Keratinocyte (primary cell): ENCODE results near the gene POU6F2. TPM values are rescaled to one million over a fixed set of nuclear protein-coding genes. Genes with fewer than 3 reads are reported as not detected.

ENCODE experiments used
- DNase-seq: peaks from one replicate; pipeline ENCODE4 v3.0.0-alpha.2; 2011; ENCODE audit warnings: low read depth, missing footprints, low spot score
- FAIRE-seq: peaks from 2 replicates; lab custom pipeline; 2011; peaks lifted over from hg19 to GRCh38; lab: Jason Lieb, UNC
- H2AFZ ChIP-seq: 2 replicates; pipeline ENCODE4 v1.6.0; 2012; ENCODE audit warnings: low read length, control low read depth, inconsistent platforms; ENCODE audit not compliant: control insufficient read depth
- H3K27ac ChIP-seq: 2 replicates; pipeline ENCODE4 v1.5.1; 2011; ENCODE audit warnings: low read length; ENCODE audit not compliant: control insufficient read depth, insufficient read depth
- H3K27me3 ChIP-seq: 3 replicates; pipeline ENCODE4 v1.6.0; 2011; ENCODE audit warnings: low read length; ENCODE audit not compliant: control insufficient read depth, insufficient read depth; ENCODE audit errors: extremely low read depth
- H3K36me3 ChIP-seq, 2 experiments: 2 replicates in 1 of 2; 3 replicates in 1 of 2; pipeline ENCODE4 v1.5.1; 2011; ENCODE audit warnings: low read length in 2 of 2, mild to moderate bottlenecking in 1 of 2; ENCODE audit not compliant: control insufficient read depth in 2 of 2, insufficient read depth in 2 of 2; ENCODE audit errors: extremely low read depth in 1 of 2
- H3K4me1 ChIP-seq: 3 replicates; pipeline ENCODE4 v1.5.1; 2011; ENCODE audit warnings: low read length; ENCODE audit not compliant: control insufficient read depth, insufficient read depth; ENCODE audit errors: extremely low read depth
- H3K4me2 ChIP-seq: 3 replicates; pipeline ENCODE4 v1.6.0; 2011; ENCODE audit warnings: low read depth, low read length; ENCODE audit not compliant: control insufficient read depth, insufficient read depth; ENCODE audit errors: extremely low read depth
- H3K4me3 ChIP-seq, 3 experiments: fragments of 200-600 bp in 1 of 3; sonication (generic) in 1 of 3; 2 replicates in 2 of 3; 3 replicates in 1 of 3; pipeline ENCODE4 v1.5.1; 2011 to 2016; ENCODE audit warnings: low read length in 3 of 3, mild to moderate bottlenecking in 3 of 3, control low read depth in 2 of 3, inconsistent platforms in 1 of 3, low read depth in 1 of 3, mixed read lengths in 1 of 3, mixed run types in 1 of 3, moderate library complexity in 1 of 3; ENCODE audit not compliant: control insufficient read depth in 2 of 3, insufficient read depth in 2 of 3; ENCODE audit errors: extremely low read depth in 1 of 3
- H3K79me2 ChIP-seq: 2 replicates; pipeline ENCODE4 v1.6.0; 2012; ENCODE audit warnings: low read length; ENCODE audit not compliant: control insufficient read depth, insufficient read depth
- H3K9ac ChIP-seq: 3 replicates; pipeline ENCODE4 v1.6.0; 2011; ENCODE audit warnings: low read length; ENCODE audit not compliant: control insufficient read depth, insufficient read depth; ENCODE audit errors: extremely low read depth
- H3K9me1 ChIP-seq: 3 replicates; pipeline ENCODE4 v1.6.0; 2011; ENCODE audit warnings: low read length; ENCODE audit not compliant: control insufficient read depth, insufficient read depth; ENCODE audit errors: extremely low read depth
- H3K9me3 ChIP-seq: 2 replicates; pipeline ENCODE4 v1.5.1; 2012; ENCODE audit warnings: low read depth, low read length; ENCODE audit not compliant: control insufficient read depth
- H4K20me1 ChIP-seq: 3 replicates; pipeline ENCODE4 v1.6.0; 2011; ENCODE audit warnings: low read length; ENCODE audit not compliant: control insufficient read depth, insufficient read depth; ENCODE audit errors: extremely low read depth
- EZH2 ChIP-seq: IDR thresholded peaks from one replicate; pipeline ENCODE4 v1.6.1; 2012; ENCODE audit warnings: inconsistent platforms, mild to moderate bottlenecking, low read length, moderate library complexity
- dilution Hi-C: fragments of 300-500 bp; cut with MboI; formaldehyde crosslinking; loops from one replicate; pipeline ENCODE4 v1.7.0; 2020; ENCODE audit warnings: low sequenced_read_pairs; ENCODE audit not compliant: extremely low pct_ligation_motif_present
- polyA plus RNA-seq, 5 experiments: library from polyadenylated mRNA; depleted of rRNA in 3 of 5; stranded (reverse) in 3 of 5; stranded (forward) in 1 of 5; unstranded in 1 of 5; fragments of >200 nt; gene quantifications; 1 replicate in 1 of 5; 2 replicates in 3 of 5; 3 replicates in 1 of 5; pipeline versions ENCODE4 v1.2.1 to v1.2.3, GENCODE V29; 2011 to 2012; ENCODE audit warnings: missing spikeins in 2 of 5, low read depth in 1 of 5, low replicate concordance in 1 of 5
- TF ChIP-seq, protein P1 (sequence below), 3 experiments: IDR thresholded peaks in 1 of 3; conservative IDR thresholded peaks in 1 of 3; optimal IDR thresholded peaks in 1 of 3; 2 replicates in 2 of 3; 3 replicates in 1 of 3; pipeline versions ENCODE3 to v1.5.1; 2011; ENCODE audit warnings: low read length in 3 of 3, mild to moderate bottlenecking in 3 of 3, moderate library complexity in 2 of 3, control low read depth in 1 of 3, inconsistent platforms in 1 of 3; ENCODE audit not compliant: insufficient read depth in 2 of 3; ENCODE audit errors: extremely low read depth in 1 of 3

POU6F2 gene
- polyA plus RNA-seq, 1 donor (not counting 4 experiments of a cell fraction or from before 2014, with no cell fraction given): not detected

DNA sequence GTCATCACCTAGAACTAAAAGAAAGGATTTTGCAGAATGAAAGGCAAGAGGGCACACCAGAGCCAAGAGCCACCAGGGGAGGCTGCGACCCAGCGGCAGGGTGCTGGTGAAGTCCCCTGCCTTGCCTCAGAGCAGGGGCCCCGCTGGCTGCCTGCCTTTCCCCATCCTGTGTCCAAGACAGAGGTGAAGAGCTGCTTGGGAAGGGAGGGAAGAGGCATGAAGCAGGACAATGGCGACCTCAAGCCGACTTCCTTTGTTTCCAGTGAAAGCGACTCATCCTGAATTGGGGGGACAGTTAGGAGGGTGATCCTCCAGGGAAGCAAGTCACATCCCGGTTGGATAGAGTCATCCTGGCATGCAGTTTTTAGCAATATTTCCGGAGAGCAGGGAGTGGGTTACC lies 333.0 kb downstream of the POU6F2 start:
- H3K27me3 ChIP-seq: peaks cover 3% of the 10 kb centered on the region
- no peaks in the 10 kb centered on the region for H3K4me1 ChIP-seq
- no peaks in the 10 kb centered on the region for H3K79me2 ChIP-seq
- no peak overlapping the region for H3K4me2 ChIP-seq
- no peaks in the 10 kb centered on the region for H3K36me3 ChIP-seq
- H3K27ac ChIP-seq: no peak overlapping the region
- H3K4me3 ChIP-seq: no peak overlapping the region
- TF ChIP-seq, protein P1, sequence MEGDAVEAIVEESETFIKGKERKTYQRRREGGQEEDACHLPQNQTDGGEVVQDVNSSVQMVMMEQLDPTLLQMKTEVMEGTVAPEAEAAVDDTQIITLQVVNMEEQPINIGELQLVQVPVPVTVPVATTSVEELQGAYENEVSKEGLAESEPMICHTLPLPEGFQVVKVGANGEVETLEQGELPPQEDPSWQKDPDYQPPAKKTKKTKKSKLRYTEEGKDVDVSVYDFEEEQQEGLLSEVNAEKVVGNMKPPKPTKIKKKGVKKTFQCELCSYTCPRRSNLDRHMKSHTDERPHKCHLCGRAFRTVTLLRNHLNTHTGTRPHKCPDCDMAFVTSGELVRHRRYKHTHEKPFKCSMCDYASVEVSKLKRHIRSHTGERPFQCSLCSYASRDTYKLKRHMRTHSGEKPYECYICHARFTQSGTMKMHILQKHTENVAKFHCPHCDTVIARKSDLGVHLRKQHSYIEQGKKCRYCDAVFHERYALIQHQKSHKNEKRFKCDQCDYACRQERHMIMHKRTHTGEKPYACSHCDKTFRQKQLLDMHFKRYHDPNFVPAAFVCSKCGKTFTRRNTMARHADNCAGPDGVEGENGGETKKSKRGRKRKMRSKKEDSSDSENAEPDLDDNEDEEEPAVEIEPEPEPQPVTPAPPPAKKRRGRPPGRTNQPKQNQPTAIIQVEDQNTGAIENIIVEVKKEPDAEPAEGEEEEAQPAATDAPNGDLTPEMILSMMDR (optimal IDR thresholded peaks at IDR 0.05 in 1 of 3, IDR thresholded peaks at IDR 0.05 in 1 of 3, conservative IDR thresholded peaks at IDR 0.05 in 1 of 3; ENCODE audit: extremely low read depth in 1 of 3, insufficient read depth in 2 of 3, low read length in 3 of 3): no peak
- TF ChIP-seq EZH2: no peak
- H3K9me1 ChIP-seq: no peaks in the 10 kb centered on the region
- no peak for FAIRE-seq
- no peak overlapping the region for H3K9ac ChIP-seq
- H3K9me3 ChIP-seq: no peaks in the 10 kb centered on the region
- DNase-seq: no peak
- no peaks in the 10 kb centered on the region for H4K20me1 ChIP-seq
- no peak overlapping the region for H2AFZ ChIP-seq
- dilution Hi-C loops: no loop called here

DNA sequence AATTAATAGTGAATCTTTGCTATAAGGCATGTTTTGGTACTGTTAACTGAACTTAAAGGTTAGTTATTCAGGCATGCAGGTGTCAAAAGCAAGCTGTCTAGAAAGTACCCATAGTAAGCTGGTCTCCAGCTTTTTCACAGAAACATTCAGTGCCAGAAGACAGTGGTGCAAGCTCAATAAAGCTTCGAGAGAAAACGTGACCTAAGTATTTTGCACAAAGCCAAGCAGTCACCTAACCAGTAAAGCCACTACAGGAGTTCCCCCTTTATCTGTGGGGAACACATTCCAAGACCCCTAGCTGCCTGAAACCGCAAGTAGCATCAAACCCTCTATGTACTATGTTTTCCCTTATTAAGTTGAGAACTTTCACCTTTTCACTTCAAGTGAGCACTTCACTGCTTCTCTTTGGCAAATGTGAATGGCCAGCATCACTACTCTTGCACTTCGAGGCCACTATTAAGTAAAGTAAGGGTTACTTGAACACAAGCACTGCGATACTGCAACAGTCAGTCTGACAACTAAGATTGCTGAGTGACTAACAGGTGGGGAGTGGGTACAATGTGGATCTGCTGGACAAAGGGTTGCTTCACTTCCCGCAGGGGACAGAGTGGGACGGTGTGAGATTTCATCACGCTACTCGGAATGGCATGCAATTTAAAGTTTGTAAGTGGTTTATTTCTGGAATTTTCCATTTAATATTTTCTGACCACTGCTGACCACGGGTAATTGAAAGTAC lies 334.7 kb downstream of the POU6F2 start:
- Histone ChIP-seq H4K20me1 (no peaks in the 10 kb centered on the region), H2AFZ (no peak overlapping the region), H3K27ac (no peak overlapping the region), H3K4me3 (no peak overlapping the region), H3K36me3 (no peaks in the 10 kb centered on the region), H3K9me1 (no peaks in the 10 kb centered on the region), H3K9me3 (no peaks in the 10 kb centered on the region), H3K9ac (no peak overlapping the region), H3K27me3 (peaks cover 3% of the 10 kb centered on the region), H3K79me2 (no peaks in the 10 kb centered on the region), H3K4me2 (no peak overlapping the region), H3K4me1 (no peaks in the 10 kb centered on the region)
- TF ChIP-seq EZH2: no peak
- TF ChIP-seq, protein P1 (optimal IDR thresholded peaks at IDR 0.05 in 1 of 3, IDR thresholded peaks at IDR 0.05 in 1 of 3, conservative IDR thresholded peaks at IDR 0.05 in 1 of 3; ENCODE audit: extremely low read depth in 1 of 3, insufficient read depth in 2 of 3, low read length in 3 of 3): no peak
- DNase-seq (no peak), FAIRE-seq (no peak)
- dilution Hi-C loops: no loop called here
